Epidermal melanocyte (primary cell): ENCODE data around the gene IL2RG.

ENCODE experiments used
- DNase-seq: peaks from one replicate; pipeline ENCODE4 v3.0.0; 2011; ENCODE audit warnings: low spot score; ENCODE audit not compliant: insufficient read length

The IL2RG gene

DNA sequence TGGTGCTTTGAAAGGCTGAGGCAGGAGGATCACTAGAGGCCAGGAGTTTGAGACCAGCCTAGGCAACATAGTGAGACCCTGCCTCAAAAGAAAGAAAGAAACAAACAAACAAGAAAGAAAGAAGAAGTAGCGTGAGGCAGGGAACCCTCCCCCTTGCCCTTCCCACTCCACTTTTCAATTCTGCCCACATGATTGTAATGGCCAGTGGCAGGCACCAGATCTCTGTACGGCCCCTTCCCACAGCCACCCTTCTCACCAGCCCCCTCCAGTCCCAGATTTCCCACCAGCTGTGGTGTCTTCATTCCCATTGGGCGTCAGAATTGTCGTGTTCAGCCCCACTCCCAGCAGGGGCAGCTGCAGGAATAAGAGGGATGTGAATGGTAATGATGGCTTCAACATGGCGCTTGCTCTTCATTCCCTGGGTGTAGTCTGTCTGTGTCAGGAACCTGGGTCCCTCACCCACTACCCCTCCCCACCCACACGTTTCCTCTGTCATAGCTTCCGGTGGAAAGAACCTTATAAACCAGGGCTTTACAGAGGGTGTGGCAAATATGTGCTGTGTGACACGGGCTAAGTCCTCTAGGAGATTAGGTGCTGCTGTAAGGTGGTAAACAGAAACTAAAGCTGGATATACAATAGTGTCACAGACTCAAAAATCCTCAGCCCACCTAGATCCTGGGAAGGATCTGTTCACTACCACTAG, at the start of gene IL2RG:
Gene IL2RG (minus strand): TSS at position 437 of the 703 bp plus-strand sequence. CDS start 38 bp downstream, at position 399.
- DNase-seq: no peak

DNA sequence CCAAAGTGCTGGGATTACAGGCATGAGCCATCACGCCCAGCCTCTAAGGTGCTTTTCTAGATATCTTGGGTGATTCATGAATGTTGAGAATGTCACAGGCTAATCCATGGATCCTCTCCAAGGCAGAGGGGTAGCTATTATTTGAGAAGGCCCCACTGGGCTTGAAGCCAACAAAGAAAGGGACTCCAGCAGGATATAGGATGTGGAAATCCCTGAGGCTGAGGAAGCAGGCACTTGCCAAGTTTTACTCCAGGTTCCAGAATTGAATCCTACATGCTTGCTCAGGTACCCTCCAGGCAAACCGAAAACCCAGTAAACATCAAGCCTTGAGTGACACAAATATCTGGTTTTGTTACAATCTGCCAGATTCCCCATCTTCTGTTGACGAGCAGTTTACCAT, 49.1 kb upstream of the IL2RG start:
- no peak for DNase-seq

DNA sequence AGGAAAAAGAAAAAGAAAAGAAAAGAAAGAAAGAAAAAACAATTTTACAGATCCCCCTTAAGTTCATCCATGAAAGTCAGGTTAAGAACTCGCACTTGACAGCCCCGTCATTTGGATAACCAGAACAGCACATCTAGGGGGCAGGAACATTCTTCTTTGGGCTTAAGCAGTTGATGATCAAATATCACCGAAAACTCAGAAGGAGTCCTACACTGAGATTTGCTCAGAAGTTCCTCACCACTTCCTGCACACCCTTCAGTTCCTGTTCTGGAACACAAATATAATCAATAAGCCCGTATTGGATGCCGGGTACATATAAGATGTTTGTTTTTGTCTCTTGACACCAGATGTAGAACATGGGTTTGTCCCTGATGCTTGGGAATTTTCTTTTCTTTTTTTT, 48.0 kb upstream of the IL2RG start:
- no peak for DNase-seq

DNA sequence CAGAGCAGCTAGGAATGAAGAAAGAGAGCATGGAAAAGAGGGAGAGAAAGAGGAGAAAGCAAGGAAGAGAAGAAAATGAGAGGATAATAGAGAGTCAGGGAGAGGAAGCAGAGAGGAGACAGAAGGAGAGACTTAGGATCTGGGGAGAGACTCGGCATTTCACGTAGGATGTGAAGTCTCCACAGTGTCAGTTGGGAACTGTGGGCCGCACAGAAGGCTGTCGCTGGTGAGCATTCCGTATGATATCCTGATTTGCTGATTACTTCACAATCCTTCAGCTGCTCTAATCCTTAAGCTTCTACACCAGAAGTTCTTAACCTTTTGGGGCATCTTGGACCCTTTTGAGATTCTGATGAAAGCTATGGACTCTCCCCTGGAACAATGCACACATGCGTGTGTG, 47.2 kb upstream of the IL2RG start:
- DNase-seq: no peak

DNA sequence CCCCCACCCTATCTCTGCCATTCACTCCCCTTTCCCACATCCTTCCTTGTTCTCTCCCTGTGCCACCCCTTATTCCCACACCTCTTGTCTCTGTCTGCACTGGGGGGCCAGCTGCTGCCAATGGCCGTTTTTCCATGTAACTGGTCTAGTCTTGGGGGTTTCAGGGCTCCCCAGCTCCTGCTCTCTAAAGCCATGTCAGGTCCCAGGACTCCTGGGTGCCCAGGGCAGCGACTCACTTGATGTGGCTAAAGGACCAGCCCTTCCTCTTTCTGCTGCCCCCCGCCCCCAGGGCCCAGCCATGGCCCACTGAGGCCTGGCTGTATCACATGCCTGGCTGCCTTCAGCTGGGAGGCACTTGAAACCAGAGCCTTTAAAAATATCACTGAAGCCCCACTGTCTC, 43.3 kb upstream of the IL2RG start:
- no peak for DNase-seq

DNA sequence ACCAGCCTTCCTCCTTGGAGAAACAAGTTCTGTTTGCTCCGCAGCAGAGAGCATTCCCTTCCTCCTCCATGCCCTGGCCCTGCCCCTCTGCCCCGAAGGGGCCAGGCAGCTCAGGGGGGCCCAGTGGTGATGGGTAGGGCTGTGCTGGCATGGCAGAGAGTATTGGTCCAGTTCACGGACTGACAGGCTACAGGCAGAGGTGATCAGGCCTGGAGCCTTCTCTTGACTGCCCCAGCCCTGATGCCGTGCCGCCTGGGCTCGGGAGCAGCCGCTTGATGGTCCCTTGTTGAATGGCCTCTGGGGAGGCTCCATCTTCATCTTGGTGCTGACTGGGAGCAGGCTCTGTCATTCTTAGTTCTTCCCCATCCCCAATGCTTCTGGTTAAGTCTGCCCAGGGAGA, 42.8 kb upstream of the IL2RG start:
- DNase-seq: no peak

DNA sequence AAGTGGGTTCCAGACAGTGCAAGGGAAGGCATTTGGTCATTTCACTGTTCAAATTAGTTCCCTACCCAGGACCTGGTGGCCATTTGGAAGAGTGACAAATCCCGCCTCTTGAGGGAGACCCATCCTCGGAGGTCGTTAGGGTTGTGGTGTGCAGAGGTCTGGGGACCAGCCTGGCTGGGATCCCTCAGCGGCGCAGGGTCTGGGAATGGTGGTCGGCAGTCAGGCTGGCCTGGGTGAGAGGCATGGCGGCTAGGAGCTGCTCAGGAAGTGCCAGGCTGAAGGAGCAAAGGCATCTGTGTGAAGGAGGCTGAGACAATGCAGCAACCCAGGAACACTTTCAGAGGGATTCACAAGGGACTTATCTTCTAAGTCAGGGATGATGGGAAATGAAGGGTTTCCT, 40.0 kb upstream of the IL2RG start:
- DNase-seq: no peak

DNA sequence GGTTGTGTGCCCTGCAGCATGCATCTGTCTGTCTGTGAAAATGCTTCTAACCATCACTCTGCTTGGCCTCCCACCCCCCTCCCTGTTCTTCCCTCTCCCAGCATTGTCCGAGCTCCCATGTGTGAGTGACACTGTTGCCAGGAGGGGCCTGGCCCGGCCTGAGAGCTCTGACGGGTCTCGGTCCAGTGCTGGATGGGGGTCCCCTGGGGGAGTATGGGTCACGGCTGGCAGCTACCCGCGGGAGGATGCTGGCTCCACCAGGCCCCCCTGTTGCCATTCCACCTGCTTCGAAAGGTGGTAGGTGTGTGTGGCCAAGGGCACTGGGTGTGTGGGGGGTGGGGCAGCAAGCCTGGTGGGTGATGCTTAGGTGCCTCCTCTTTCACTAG, 36.9 kb upstream of the IL2RG start:
- no peak for DNase-seq

DNA sequence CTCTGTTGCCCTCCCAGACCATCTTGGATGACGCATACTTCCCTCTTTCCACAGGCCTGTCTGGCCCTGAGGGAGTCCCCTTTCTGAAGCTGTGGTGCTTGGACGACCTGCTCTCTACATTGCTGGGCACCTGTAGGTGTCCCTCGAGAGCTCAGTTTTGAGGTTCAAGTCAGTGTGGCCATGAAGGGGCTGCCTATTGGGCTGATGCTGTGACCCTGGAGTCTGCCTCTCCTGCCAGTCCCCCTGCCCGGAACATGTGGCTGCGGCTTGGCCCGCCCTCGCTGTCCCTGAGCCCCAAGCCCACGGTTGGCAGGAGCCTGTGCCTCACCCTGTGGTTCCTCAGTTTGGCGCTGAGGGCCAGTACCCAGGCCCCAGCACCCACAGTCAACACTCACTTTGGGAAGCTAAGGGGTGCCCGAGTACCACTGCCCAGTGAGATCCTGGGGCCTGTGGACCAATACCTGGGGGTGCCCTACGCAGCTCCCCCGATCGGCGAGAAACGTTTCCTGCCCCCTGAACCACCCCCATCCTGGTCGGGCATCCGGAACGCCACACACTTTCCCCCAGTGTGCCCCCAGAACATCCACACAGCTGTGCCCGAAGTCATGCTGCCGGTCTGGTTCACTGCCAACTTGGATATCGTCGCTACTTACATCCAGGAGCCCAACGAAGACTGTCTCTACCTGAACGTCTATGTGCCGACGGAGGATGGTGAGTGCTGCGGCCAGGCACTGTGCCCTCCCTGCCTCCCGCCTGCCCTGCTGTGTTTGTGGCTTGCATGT, 36.3 kb upstream of the IL2RG start:
- DNase-seq: no peak

DNA sequence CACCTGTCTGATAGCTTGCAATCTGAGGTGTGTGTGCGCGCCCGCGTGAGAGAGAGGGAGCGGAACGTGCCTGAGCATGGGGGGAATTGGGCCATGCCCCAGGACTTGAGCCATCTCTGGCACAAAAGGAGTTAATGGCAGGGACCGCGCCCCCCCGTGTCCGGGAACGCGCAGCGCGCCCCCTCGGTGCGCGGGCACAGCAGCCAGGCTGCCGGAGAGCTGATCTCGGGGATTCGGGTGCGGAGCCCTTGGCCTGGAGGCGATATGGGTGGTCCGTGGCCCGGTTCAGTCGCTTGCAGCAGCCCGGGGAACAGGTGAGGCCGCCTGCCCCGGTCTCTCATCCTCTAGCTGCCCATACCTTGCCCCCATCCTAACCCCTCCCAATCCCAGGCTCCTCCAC, 33.3 kb upstream of the IL2RG start, which contains the start of gene NLGN3:
Gene NLGN3 (plus strand): TSS at position 191 of the 400 bp plus-strand sequence. CDS start 2,909 bp downstream, outside the sequence.
- DNase-seq: no peak

DNA sequence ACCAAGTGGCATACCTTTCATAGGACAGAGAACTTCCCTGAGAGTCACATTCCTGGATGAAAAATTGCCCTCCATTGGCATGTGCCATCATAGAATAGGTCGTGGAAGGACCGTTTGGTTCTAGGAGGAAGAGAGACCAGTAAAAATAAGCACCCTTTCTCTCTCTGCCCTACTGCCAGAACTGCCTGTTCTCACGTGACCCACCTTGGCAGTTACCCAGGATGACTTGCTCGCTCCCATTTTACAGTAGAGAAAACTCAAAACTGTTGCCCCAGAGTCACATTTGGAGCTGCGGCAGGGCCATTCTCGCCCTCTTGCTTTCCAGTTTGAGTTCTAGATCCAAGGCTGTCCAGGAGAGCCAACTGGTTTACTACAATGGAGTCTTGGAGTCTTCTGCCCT, 32.1 kb upstream of the IL2RG start:
- no peak for DNase-seq

DNA sequence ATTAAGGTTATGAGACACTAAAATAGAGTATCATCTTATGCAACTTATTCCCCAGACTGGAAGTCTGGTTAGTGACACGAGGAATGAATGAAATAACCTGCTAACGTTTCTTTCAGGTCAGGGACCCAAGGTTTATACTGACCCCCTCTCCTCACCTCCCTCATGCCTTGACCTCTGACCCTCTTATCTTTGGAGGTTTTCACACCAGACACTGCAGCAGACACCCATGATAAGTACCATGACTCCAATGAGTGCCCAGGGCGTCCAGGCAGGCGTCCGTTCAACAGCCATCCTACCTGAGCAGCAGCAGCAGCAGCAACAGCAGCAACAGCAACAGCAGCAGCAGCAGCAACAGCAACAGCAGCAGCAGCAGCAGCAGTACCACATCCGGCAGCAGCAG, 29.1 kb upstream of the IL2RG start:
- DNase-seq: no peak

DNA sequence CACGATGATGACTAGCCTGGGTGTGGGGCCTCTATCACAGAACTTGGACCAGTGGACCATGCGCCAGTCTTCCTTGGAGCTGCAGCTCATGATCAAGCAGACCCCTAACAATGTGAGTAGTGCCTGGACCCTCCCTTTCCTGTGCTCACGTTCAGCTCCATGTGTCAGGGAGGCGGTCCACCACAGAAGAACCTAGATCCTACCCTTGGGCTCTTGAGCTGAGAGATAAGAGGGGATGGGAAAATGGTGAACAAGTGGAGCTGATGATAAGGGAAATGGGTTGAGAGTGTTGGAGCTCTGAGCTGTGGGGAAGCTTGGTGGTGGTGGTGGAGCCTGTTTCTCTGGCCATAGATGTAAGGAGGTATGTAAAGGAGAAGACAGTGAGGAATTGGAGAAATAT, 20.1 kb upstream of the IL2RG start:
- no peak for DNase-seq

DNA sequence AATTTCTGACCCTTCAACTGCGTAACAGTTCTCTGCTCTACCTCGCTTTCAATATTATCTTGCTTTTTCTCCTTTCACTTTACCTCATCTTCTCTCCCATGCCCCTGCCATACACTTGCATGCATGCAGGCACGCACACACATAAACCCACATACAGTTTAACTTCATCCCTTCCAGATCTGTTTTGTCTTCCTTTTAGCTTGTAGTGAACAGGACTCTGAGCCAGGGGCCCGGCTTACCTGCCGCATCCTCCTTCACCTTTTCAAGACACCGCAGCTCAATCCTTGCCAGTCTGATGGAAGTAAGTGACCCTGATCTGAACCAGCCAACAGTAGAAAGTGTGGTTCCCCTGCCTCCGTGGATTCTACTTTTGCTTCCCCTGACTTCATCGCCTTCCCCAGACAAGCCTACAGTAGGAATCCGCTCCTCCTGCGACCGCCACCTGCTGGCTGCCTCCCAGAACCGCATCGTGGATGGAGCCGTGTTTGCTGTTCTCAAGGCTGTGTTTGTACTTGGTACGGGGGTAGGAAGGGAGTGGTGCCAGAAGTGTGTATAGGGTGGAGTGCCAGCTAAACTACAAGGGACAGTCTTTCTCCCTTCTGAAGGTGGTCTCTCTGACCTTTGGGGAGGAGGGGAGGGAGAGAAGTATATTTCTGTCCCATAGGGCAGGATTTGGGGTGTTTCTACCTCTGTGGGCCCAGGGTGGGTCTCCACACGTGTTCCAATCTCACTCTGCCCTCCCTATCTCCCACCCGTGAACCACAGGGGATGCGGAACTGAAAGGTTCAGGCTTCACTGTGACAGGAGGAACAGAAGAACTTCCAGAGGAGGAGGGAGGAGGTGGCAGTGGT, 17.8 kb upstream of the IL2RG start:
- DNase-seq: peak; percentile 42

DNA sequence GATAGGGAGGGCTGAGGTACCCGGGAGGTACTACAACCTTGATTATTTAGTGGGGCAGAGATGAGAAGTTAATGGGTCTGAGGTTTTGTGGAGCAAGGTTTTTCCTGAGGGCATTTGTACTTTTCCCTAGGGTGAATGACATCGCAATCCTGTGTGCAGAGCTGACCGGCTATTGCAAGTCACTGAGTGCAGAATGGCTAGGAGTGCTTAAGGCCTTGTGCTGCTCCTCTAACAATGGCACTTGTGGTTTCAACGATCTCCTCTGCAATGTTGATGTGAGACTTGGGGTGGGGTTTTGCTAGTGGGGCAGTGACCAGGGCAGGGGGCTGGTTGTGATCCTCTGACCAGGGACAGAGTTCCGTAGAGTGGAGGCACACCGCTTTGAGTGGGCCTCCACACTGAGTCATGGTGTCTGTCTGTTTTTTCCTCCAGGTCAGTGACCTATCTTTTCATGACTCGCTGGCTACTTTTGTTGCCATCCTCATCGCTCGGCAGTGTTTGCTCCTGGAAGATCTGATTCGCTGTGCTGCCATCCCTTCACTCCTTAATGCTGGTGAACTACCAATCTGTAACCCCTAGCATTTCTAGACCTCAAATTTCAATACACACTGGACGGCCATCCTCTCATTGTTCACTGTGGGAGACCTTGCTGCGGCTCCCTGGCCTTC, 16.9 kb upstream of the IL2RG start:
- no peak for DNase-seq

DNA sequence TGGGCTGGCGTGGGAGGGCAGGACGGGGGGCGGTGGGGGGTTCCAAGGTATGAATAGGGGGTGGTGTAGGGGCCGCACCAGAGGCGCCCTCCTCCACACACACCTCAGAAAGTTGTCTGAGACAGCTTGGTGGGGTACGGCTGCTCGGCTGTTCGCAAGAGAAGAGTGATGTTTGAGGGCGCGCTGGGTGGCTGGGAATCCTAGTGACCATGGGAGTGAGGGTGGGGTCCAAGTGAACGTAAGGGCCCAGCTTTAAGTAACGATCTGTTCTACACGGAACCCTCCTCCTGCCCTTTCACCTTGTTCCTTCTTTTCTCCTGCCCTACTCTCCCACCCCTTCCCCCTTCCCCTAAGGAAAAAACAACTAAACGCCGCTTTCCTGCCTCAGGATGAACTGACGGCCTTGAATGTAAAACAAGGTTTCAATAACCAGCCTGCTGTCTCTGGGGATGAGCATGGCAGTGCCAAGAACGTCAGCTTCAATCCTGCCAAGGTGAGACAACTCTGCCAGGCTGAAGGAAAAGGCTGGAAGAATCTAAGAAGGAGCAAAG, 7.7 kb upstream of the IL2RG start:
- no peak for DNase-seq

DNA sequence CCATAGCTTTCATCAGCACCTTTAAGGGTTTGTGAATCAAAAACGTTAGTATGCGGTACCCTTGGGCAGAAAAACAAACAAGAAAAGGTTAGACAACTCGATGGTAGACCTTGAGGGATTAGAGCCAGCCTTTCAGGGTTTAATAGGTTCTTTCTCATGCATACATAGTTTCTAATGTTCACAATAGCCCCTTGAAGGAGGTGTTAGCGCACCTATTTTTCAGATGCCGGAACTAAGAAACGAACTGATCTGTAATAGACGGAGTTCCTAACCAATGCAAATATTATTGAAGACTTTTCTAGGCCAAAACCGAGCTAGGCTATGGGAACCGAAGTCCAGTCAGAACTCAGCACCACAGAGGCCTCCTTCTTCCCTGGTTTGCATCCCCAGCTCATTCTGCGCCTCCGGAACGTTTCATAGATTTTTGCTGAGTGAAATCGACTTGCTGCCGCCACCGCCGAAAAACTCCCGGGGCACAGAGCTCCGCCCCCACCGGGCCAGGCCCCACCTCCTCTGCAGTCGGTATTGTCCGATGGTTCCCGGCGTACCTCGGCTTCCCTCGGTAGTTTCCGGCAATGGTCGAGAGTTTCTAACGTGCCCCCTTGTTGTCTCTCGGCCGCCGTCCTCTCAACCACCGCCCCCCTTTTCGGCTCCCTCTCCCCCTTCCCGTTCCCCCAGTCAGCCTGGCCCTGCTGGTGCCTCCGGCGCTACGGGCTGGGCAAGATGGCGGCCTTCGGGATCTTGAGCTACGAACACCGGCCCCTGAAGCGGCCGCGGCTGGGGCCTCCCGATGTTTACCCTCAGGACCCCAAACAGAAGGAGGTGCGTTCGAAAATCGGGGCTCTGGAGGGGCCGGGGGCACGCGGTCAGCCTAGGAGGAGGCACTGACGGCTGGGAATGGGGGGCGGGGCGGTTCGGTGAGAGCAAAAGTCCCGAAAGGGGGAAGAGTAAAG, 6.9 kb upstream of the IL2RG start, which contains the start of gene MED12:
Gene MED12 (plus strand): TSS at position 565 of the 953 bp plus-strand sequence. CDS start 159 bp downstream, at position 724.
- peak; percentile 62 for DNase-seq

DNA sequence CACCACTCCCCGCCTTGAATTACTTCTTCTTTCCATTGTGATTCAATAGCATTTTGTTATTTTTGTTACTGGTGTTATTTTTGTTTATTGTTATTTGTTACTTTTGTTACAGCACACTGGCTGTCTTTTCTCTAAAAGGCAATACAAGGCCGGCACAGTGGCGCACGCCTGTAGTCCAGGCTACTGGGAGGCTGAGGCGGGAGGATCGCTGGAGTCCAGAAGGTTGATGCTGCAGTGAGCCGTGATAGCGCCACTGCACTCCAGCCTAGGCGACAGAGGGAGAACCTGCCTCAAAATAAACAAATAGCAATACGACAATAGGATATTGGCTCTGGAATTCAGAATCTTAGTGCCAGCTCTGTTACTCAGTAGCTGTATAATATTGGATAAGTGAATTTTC, 6.0 kb upstream of the IL2RG start:
- DNase-seq: no peak

DNA sequence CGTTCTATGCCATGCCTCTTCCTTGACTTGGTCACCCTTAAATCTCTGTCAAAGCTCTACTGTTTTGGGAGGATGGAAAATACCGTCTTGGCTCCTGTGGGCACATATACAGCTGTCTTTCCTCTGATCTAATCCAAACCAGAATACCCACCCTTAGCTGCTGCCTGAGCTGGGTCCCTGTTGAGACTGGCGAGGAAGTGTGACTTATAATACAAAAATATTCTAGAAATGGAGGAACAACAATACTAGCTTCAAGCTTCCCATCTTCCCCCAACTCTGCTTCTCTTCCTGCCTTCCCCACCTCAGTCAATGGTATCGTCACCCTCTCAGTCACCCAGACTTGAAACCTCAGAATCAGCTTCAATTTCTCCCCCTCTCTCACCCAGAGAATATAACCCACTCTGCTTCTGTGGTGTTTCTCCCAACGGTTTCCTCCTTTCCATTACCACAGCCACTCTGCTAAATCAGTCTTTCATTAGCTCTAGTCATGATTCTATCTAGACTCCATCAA, 599 bp upstream of the IL2RG start:
- DNase-seq: no peak

DNA sequence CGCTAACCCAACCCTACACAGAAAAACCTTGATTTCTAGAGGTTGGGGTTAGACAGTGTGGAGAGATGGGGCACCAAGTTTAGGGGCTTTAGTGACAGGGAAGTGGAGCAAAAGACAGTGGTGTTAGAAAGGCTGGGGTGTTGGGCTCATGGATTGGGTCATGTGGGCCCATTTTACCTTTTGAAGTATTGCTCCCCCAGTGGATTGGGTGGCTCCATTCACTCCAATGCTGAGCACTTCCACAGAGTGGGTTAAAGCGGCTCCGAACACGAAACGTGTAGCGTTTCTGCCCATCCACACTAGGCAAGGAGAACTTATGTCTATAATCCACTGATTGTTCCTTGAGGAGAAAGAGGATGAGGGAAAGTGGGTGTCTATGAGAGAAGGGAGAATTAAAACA, 2.3 kb downstream of the IL2RG start:
- DNase-seq: no peak
